A549 (cell line): ENCODE data around the gene RPL37A. TPM values are rescaled to one million over a fixed set of nuclear protein-coding genes. Genes with fewer than 3 reads are reported as not detected.

Source experiments
- ATAC-seq, 2 experiments: fragments of 200-7000 bp in 1 of 2; fragments of >200 bp in 1 of 2; cut with Nextera tagmentation in 1 of 2; cut with Tn5 transposase in 1 of 2; 3 replicates each; pipeline versions ENCODE4 v1.8.0 to v1.9.1; 2018 to 2020; ENCODE audit warnings: mild to moderate bottlenecking in 1 of 2, moderate library complexity in 1 of 2
- CTCF ChIA-PET: fragments of 300-600 bp; sonication (Branson Sonifier 250); formaldehyde crosslinking; extraction: SDS; loops from one replicate; lab custom pipeline; 2021; ENCODE audit warnings: antibody characterized with exemption, inconsistent platforms; lab: Yijun Ruan, JAX
- POLR2A ChIA-PET: fragments of 350-600 bp; formaldehyde crosslinking; extraction: SDS; loops from one replicate; lab custom pipeline; 2021; ENCODE audit warnings: antibody characterized with exemption, inconsistent platforms; lab: Yijun Ruan, JAX
- DNase-seq, 2 experiments: peaks; one replicate each; pipeline versions ENCODE4 v3.0.0 to v3.0.0-alpha.2; 2011 to 2016; ENCODE audit warnings: low read depth in 1 of 2, low spot score in 1 of 2
- FAIRE-seq: peaks from 2 replicates; lab custom pipeline; 2011; peaks lifted over from hg19 to GRCh38; lab: Jason Lieb, UNC
- H3K27ac ChIP-seq, 2 experiments: fragments of >200 bp; sonication (Bioruptor Twin); formaldehyde crosslinking; 3 replicates each; pipeline ENCODE4 v1.5.1; 2016 to 2017
- H3K4me1 ChIP-seq: fragments of >200 bp; sonication (Bioruptor Twin); formaldehyde crosslinking; 3 replicates; pipeline ENCODE4 v1.6.1; 2016
- H3K4me2 ChIP-seq: fragments of >200 bp; sonication (Bioruptor Twin); formaldehyde crosslinking; 3 replicates; pipeline ENCODE4 v1.6.1; 2016
- H3K4me3 ChIP-seq: fragments of >200 bp; sonication (Bioruptor Twin); formaldehyde crosslinking; 3 replicates; pipeline ENCODE4 v1.5.1; 2016
- H3K9me3 ChIP-seq: fragments of >200 bp; sonication (Bioruptor Twin); formaldehyde crosslinking; 3 replicates; pipeline ENCODE4 v1.6.1; 2016
- ATOH8 ChIP-seq: fragments of 250-450 bp; sonication (Bioruptor Pico); IDR thresholded peaks from 2 replicates; pipeline ENCODE4 v1.5.0; 2020; ENCODE audit warnings: low read depth, mild to moderate bottlenecking, moderate library complexity
- BHLHE40 ChIP-seq: IDR thresholded peaks from 2 replicates; pipeline ENCODE4 v1.6.1; 2012; ENCODE audit warnings: low read depth, low read length, inconsistent platforms
- CEBPB ChIP-seq, 2 experiments: fragments of >200 bp in 1 of 2; sonication (Bioruptor Twin) in 1 of 2; formaldehyde crosslinking in 1 of 2; IDR thresholded peaks; 2 replicates each; pipeline ENCODE4 v1.6.1; 2012 to 2016
- EP300 ChIP-seq, 2 experiments: fragments of >200 bp; sonication (Bioruptor Twin); formaldehyde crosslinking; IDR thresholded peaks; 2 replicates in 1 of 2; 3 replicates in 1 of 2; pipeline ENCODE4 v1.6.1; 2016 to 2017
- FOSB ChIP-seq: fragments of 250-450 bp; sonication (Bioruptor Pico); IDR thresholded peaks from 2 replicates; pipeline ENCODE4 v1.5.0; 2020; ENCODE audit warnings: mild to moderate bottlenecking, moderate library complexity
- FOSL2 ChIP-seq, 2 experiments: fragments of 450-650 bp in 1 of 2; fragments of >200 bp in 1 of 2; sonication (Bioruptor Twin) in 1 of 2; formaldehyde crosslinking; IDR thresholded peaks; 2 replicates each; pipeline versions ENCODE4 v1.5.0 to v1.6.1; 2016 to 2020; ENCODE audit warnings: mild to moderate bottlenecking in 1 of 2, moderate library complexity in 1 of 2
- FOXS1 ChIP-seq: fragments of 250-450 bp; sonication (Bioruptor Pico); IDR thresholded peaks from 2 replicates; pipeline ENCODE4 v1.5.0; 2020; ENCODE audit warnings: mild to moderate bottlenecking, moderate library complexity
- HDAC2 ChIP-seq: fragments of 200-600 bp; sonication (generic); IDR thresholded peaks from 2 replicates; pipeline ENCODE4 v1.6.1; 2016
- HES2 ChIP-seq: fragments of >200 bp; sonication (Bioruptor Twin); formaldehyde crosslinking; IDR thresholded peaks from 2 replicates; pipeline ENCODE4 v1.6.1; 2016
- HMGXB4 ChIP-seq: fragments of 250-450 bp; sonication (Bioruptor Pico); IDR thresholded peaks from 2 replicates; pipeline ENCODE4 v1.5.0; 2021; ENCODE audit warnings: mild to moderate bottlenecking, moderate library complexity, borderline replicate concordance
- HOXA7 ChIP-seq: fragments of 250-450 bp; sonication (Bioruptor Pico); IDR thresholded peaks from 2 replicates; pipeline ENCODE4 v1.5.0; 2020; ENCODE audit warnings: mild to moderate bottlenecking, moderate library complexity
- HOXB13 ChIP-seq: fragments of 250-450 bp; sonication (Bioruptor Pico); IDR thresholded peaks from 2 replicates; pipeline ENCODE4 v1.5.0; 2020; ENCODE audit warnings: low read depth, mild to moderate bottlenecking, moderate library complexity
- JUN ChIP-seq, 2 experiments: fragments of >200 bp; sonication (Bioruptor Twin); formaldehyde crosslinking; IDR thresholded peaks; 2 replicates in 1 of 2; 3 replicates in 1 of 2; pipeline ENCODE4 v1.6.1; 2016 to 2017
- KDM5A ChIP-seq: fragments of 200-600 bp; sonication (generic); IDR thresholded peaks from 2 replicates; pipeline ENCODE4 v1.6.1; 2016; ENCODE audit warnings: antibody characterized with exemption, mild to moderate bottlenecking
- MYC ChIP-seq: IDR thresholded peaks from 2 replicates; pipeline ENCODE4 v1.6.1; 2012; ENCODE audit warnings: mild to moderate bottlenecking, inconsistent platforms, low read length, improper control_type of control experiment, borderline replicate concordance
- NFE2L2 ChIP-seq: fragments of 150-350 bp; conservative IDR thresholded peaks from 2 replicates; pipeline ENCODE4 v1.6.1; 2014; ENCODE audit warnings: low read length
- NPAS2 ChIP-seq: fragments of 250-450 bp; sonication (Bioruptor Pico); IDR thresholded peaks from 2 replicates; pipeline ENCODE4 v1.8.0; 2022; ENCODE audit warnings: mild to moderate bottlenecking, moderate library complexity, borderline replicate concordance
- NR3C1 ChIP-seq: fragments of >200 bp; sonication (Bioruptor Twin); formaldehyde crosslinking; IDR thresholded peaks from 3 replicates; pipeline ENCODE4 v1.6.1; 2017
- PHF8 ChIP-seq: fragments of 200-600 bp; sonication (generic); IDR thresholded peaks from 2 replicates; pipeline ENCODE4 v1.6.1; 2016; ENCODE audit warnings: low read depth, mild to moderate bottlenecking, antibody characterized with exemption, moderate library complexity, borderline replicate concordance
- POLR2A ChIP-seq: IDR thresholded peaks from 2 replicates; pipeline ENCODE4 v1.6.1; 2012; ENCODE audit warnings: mild to moderate bottlenecking, low read length
- RAD21 ChIP-seq, 2 experiments: fragments of >200 bp in 1 of 2; sonication (Bioruptor Twin) in 1 of 2; formaldehyde crosslinking in 1 of 2; IDR thresholded peaks in 1 of 2; conservative IDR thresholded peaks in 1 of 2; 2 replicates in 1 of 2; 3 replicates in 1 of 2; pipeline ENCODE4 v1.6.1; 2012 to 2018; ENCODE audit warnings: inconsistent platforms in 1 of 2
- REST ChIP-seq: fragments of 200-600 bp; sonication (generic); IDR thresholded peaks from 2 replicates; pipeline ENCODE4 v1.6.1; 2016; ENCODE audit warnings: antibody characterized with exemption, mild to moderate bottlenecking, moderate library complexity
- RFX5 ChIP-seq: fragments of 450-650 bp; IDR thresholded peaks from 2 replicates; pipeline ENCODE4 v1.7.1; 2014; ENCODE audit warnings: antibody characterized with exemption, mild to moderate bottlenecking, moderate library complexity
- SMC3 ChIP-seq: fragments of >200 bp; sonication (Bioruptor Twin); formaldehyde crosslinking; IDR thresholded peaks from 3 replicates; pipeline ENCODE4 v1.6.1; 2018; ENCODE audit warnings: inconsistent platforms
- SREBF2 ChIP-seq: fragments of 450-650 bp; IDR thresholded peaks from 2 replicates; pipeline ENCODE4 v1.6.1; 2014; ENCODE audit warnings: mild to moderate bottlenecking, moderate library complexity
- TFCP2L1 ChIP-seq: fragments of 250-450 bp; sonication (Bioruptor Pico); IDR thresholded peaks from 2 replicates; pipeline ENCODE4 v1.5.0; 2021; ENCODE audit warnings: mild to moderate bottlenecking
- TP53 ChIP-seq: fragments of 250-450 bp; sonication (Bioruptor Pico); IDR thresholded peaks from 2 replicates; pipeline ENCODE4 v1.5.0; 2021; ENCODE audit warnings: mild to moderate bottlenecking, moderate library complexity
- USF2 ChIP-seq: fragments of 450-650 bp; IDR thresholded peaks from 2 replicates; pipeline ENCODE4 v1.6.1; 2014; ENCODE audit warnings: antibody characterized with exemption
- ZFP36 ChIP-seq: fragments of 450-650 bp; IDR thresholded peaks from 2 replicates; pipeline ENCODE4 v1.6.1; 2014; ENCODE audit warnings: borderline replicate concordance; ENCODE audit not compliant: partially characterized antibody
- ZSCAN20 ChIP-seq: fragments of 250-450 bp; sonication (Bioruptor Pico); IDR thresholded peaks from 2 replicates; pipeline ENCODE4 v1.8.0; 2022; ENCODE audit warnings: mild to moderate bottlenecking, moderate library complexity
- WGBS: methylation state at CpG from one replicate; pipeline ENCODE4 v1.1.6; 2017; ENCODE audit errors: missing lambda C conversion rate; 5-methylcytosine and 5-hydroxymethylcytosine counted together
- polyA plus RNA-seq, 4 experiments: library from polyadenylated mRNA; depleted of rRNA in 3 of 4; stranded (reverse); fragments of >200 nt; fragmentation: RNase III in 1 of 4; extraction: RNeasy Plus Mini Kit Qiagen cat#74134 plus additional on column Dnase treatment in 1 of 4; gene quantifications; 2 replicates in 3 of 4; 3 replicates in 1 of 4; pipeline ENCODE4 v1.2.3, GENCODE V29; 2011 to 2017

The RPL37A gene
- polyA plus RNA-seq, 2 of the 4 experiments (the other 2 are of a cell fraction): 4,046 to 4,381 TPM

- CTCF ChIA-PET: no interaction called here
- Histone ChIP-seq H3K4me1 (no peaks in the 10 kb centered on the region), H3K27ac (no peak overlapping the region), H3K9me3 (no peaks in the 10 kb centered on the region), H3K4me3 (no peak overlapping the region), H3K4me2 (no peak overlapping the region)
- FAIRE-seq: no peak
- 90% methylated on average over 3 of the region's 3 CpGs for WGBS
- TF ChIP-seq FOSB (CRISPR knock-in tag) (no peak), FOXS1 (CRISPR knock-in tag) (no peak), JUN (IDR thresholded peaks at IDR 0.05) (no peak), SMC3 (no peak), KDM5A (no peak), USF2 (no peak), CEBPB (IDR thresholded peaks at IDR 0.05) (no peak), FOSL2 (IDR thresholded peaks at IDR 0.05) (no peak), FOSL2 (CRISPR knock-in tag; IDR thresholded peaks at IDR 0.05) (no peak), HDAC2 (no peak), NR3C1 (no peak), ATOH8 (CRISPR knock-in tag) (no peak), ZFP36 (no peak), TP53 (CRISPR knock-in tag) (no peak), HES2 (no peak), NFE2L2 (no peak), MYC (no peak)
- no peak for DNase-seq
- no peak for ATAC-seq
- POLR2A ChIA-PET: no interaction called here
Observed at GRCh38 chr2:216473187-216473586, 25.5 kb upstream of the RPL37A start.

- ChIA-PET POLR2A (no interaction called here), CTCF (no interaction called here)
- DNase-seq (no peak), FAIRE-seq (no peak), ATAC-seq (no peak)
- WGBS: 88% methylated on average over 11 of the region's 12 CpGs
- no peak overlapping the region for H3K4me3 ChIP-seq
- H3K4me1 ChIP-seq: no peaks in the 10 kb centered on the region
- H3K9me3 ChIP-seq: no peaks in the 10 kb centered on the region
- no peak overlapping the region for H3K4me2 ChIP-seq
- H3K27ac ChIP-seq: no peak overlapping the region
- TF ChIP-seq SMC3: no peak
- no peak for TF ChIP-seq ZSCAN20 (CRISPR knock-in tag)
- TF ChIP-seq POLR2A: no peak
- no peak for TF ChIP-seq HOXB13 (CRISPR knock-in tag)
- TF ChIP-seq SREBF2: no peak
- no peak for TF ChIP-seq PHF8
- no peak for TF ChIP-seq HOXA7 (CRISPR knock-in tag)
- no peak for TF ChIP-seq NR3C1
- no peak for TF ChIP-seq FOSB (CRISPR knock-in tag)
- no peak for TF ChIP-seq RAD21 (conservative IDR thresholded peaks at IDR 0.05 in 1 of 2, IDR thresholded peaks at IDR 0.05 in 1 of 2)
- TF ChIP-seq HMGXB4 (CRISPR knock-in tag): no peak
- no peak for TF ChIP-seq BHLHE40
- no peak for TF ChIP-seq RFX5
- TF ChIP-seq NPAS2 (CRISPR knock-in tag): no peak
- no peak for TF ChIP-seq REST
- no peak for TF ChIP-seq NFE2L2
- TF ChIP-seq TFCP2L1: no peak
- TF ChIP-seq EP300 (IDR thresholded peaks at IDR 0.05): no peak
- TF ChIP-seq, all 56 proteins: peak for 0
Observed at GRCh38 chr2:216474925-216475670, 23.5 kb upstream of the RPL37A start.
